H1 (cell line): ENCODE data around the gene LY9. TPM values are rescaled to one million over a fixed set of nuclear protein-coding genes. Genes with fewer than 3 reads are reported as not detected.

Experiments
- CTCF ChIA-PET: fragments of 300-600 bp; sonication (Branson Sonifier 250); formaldehyde crosslinking; loops from one replicate; lab custom pipeline; 2021; ENCODE audit not compliant: partially characterized antibody; lab: Charles Lee
- POLR2A ChIA-PET: fragments of 300-600 bp; sonication (Branson Sonifier 250); formaldehyde crosslinking; loops from one replicate; lab custom pipeline; 2021; ENCODE audit warnings: inconsistent platforms; ENCODE audit not compliant: partially characterized antibody; lab: Charles Lee
- DNase-seq, 2 experiments: peaks; one replicate each; pipeline versions ENCODE4 v3.0.0 to v3.0.0-alpha.2; 2010 to 2022; ENCODE audit warnings: low spot score in 2 of 2, low read depth in 1 of 2, mixed read lengths in 1 of 2
- FAIRE-seq: peaks from 2 replicates; lab custom pipeline; 2011; peaks lifted over from hg19 to GRCh38; lab: Jason Lieb, UNC
- H2AFZ ChIP-seq: 2 replicates; pipeline ENCODE4 v1.8.1; 2012; ENCODE audit warnings: low read length, inconsistent platforms
- H2AK5ac ChIP-seq: 2 replicates; pipeline ENCODE4 v1.6.1; 2013; ENCODE audit warnings: low read depth, low read length
- H2BK120ac ChIP-seq: replicated peaks from 2 replicates; pipeline ENCODE3; 2013; ENCODE audit warnings: low read depth, low read length, inconsistent platforms
- H2BK12ac ChIP-seq: 2 replicates; pipeline ENCODE4 v1.6.1; 2013; ENCODE audit warnings: low read depth, low read length
- H2BK15ac ChIP-seq: 2 replicates; pipeline ENCODE4 v1.6.1; 2013; ENCODE audit warnings: low read length
- H2BK20ac ChIP-seq: 2 replicates; pipeline ENCODE4 v1.6.1; 2013; ENCODE audit warnings: low read length
- H2BK5ac ChIP-seq: 2 replicates; pipeline ENCODE4 v1.6.1; 2013; ENCODE audit warnings: low read depth, low read length
- H3K14ac ChIP-seq: 2 replicates; pipeline ENCODE4 v1.6.1; 2013; ENCODE audit warnings: inconsistent platforms; ENCODE audit not compliant: insufficient read length
- H3K18ac ChIP-seq: 2 replicates; pipeline ENCODE4 v1.6.1; 2013; ENCODE audit warnings: low read length; ENCODE audit errors: extremely low read depth
- H3K23ac ChIP-seq: 2 replicates; pipeline ENCODE4 v1.6.1; 2013; ENCODE audit warnings: inconsistent platforms; ENCODE audit not compliant: insufficient read length
- H3K23me2 ChIP-seq: 2 replicates; pipeline ENCODE4 v1.6.1; 2013; ENCODE audit warnings: low read depth, low read length
- H3K27ac ChIP-seq: 2 replicates; pipeline ENCODE4 v1.6.1; 2011; ENCODE audit warnings: low read depth, low read length, inconsistent platforms
- H3K27me3 ChIP-seq, 4 experiments: replicated peaks in 1 of 4; 1 replicate in 1 of 4; 2 replicates in 3 of 4; pipeline versions ENCODE4 v1.6.1 to v1.8.1; 2011 to 2013; ENCODE audit warnings: low read length in 3 of 4, mild to moderate bottlenecking in 3 of 4, inconsistent platforms in 2 of 4, mixed read lengths in 2 of 4, moderate library complexity in 1 of 4; ENCODE audit not compliant: control insufficient read depth in 3 of 4, insufficient read depth in 3 of 4; ENCODE audit errors: extremely low read depth in 1 of 4
- H3K36me3 ChIP-seq, 4 experiments: 2 replicates each; pipeline versions ENCODE4 v1.6.1 to v1.8.1; 2011 to 2013; ENCODE audit warnings: mild to moderate bottlenecking in 4 of 4, low read length in 3 of 4, moderate library complexity in 2 of 4, control low read depth in 1 of 4, inconsistent platforms in 1 of 4; ENCODE audit not compliant: insufficient read depth in 4 of 4, control insufficient read depth in 2 of 4
- H3K4ac ChIP-seq: replicated peaks from 2 replicates; pipeline ENCODE3; 2013; ENCODE audit warnings: low read length, low read depth, mixed read lengths, inconsistent platforms; ENCODE audit not compliant: insufficient read length
- H3K4me1 ChIP-seq, 4 experiments: replicated peaks in 1 of 4; 1 replicate in 1 of 4; 2 replicates in 3 of 4; pipeline versions ENCODE4 v1.6.1 to v1.8.1; 2011 to 2013; ENCODE audit warnings: low read length in 3 of 4, inconsistent platforms in 2 of 4, mixed read lengths in 1 of 4; ENCODE audit not compliant: insufficient read depth in 4 of 4, control insufficient read depth in 3 of 4
- H3K4me2 ChIP-seq, 2 experiments: 2 replicates each; pipeline versions ENCODE4 v1.6.1 to v1.8.1; 2011 to 2013; ENCODE audit warnings: low read depth in 2 of 2, low read length in 2 of 2, control low read depth in 1 of 2, inconsistent platforms in 1 of 2, mild to moderate bottlenecking in 1 of 2; ENCODE audit not compliant: insufficient read depth in 1 of 2
- H3K4me3 ChIP-seq, 4 experiments: fragments of 200-600, 300-600 bp in 1 of 4; sonication (generic), shearing (Covaris generic), sonication (Bioruptor Twin) in 1 of 4; 2 replicates each; pipeline versions ENCODE4 v1.5.1 to v1.8.1; 2011 to 2016; ENCODE audit warnings: low read length in 4 of 4, low read depth in 3 of 4, control low read depth in 2 of 4, inconsistent platforms in 2 of 4, mild to moderate bottlenecking in 2 of 4, mixed read lengths in 1 of 4, moderate library complexity in 1 of 4; ENCODE audit not compliant: insufficient read depth in 2 of 4; ENCODE audit errors: extremely low read depth in 1 of 4
- H3K56ac ChIP-seq: replicated peaks from 2 replicates; pipeline ENCODE3; 2013; ENCODE audit warnings: low read depth, mild to moderate bottlenecking, mixed read lengths, low read length, inconsistent platforms; ENCODE audit not compliant: insufficient read length
- H3K79me1 ChIP-seq: 2 replicates; pipeline ENCODE4 v1.6.1; 2013; ENCODE audit warnings: low read depth, low read length, control low read depth
- H3K79me2 ChIP-seq, 2 experiments: 2 replicates each; pipeline versions ENCODE4 v1.6.1 to v1.8.1; 2012 to 2013; ENCODE audit warnings: low read length in 2 of 2, mild to moderate bottlenecking in 2 of 2, inconsistent platforms in 1 of 2; ENCODE audit not compliant: insufficient read depth in 2 of 2, control insufficient read depth in 1 of 2
- H3K9ac ChIP-seq, 4 experiments: replicated peaks in 1 of 4; 1 replicate in 1 of 4; 2 replicates in 3 of 4; pipeline versions ENCODE4 v1.6.1 to v1.8.1; 2011 to 2013; ENCODE audit warnings: low read depth in 3 of 4, low read length in 3 of 4, control low read depth in 2 of 4, mild to moderate bottlenecking in 2 of 4, moderate library complexity in 2 of 4, inconsistent platforms in 1 of 4; ENCODE audit errors: extremely low read depth in 1 of 4
- H3K9me3 ChIP-seq, 2 experiments: 2 replicates each; pipeline versions ENCODE4 v1.6.1 to v1.8.1; 2012 to 2013; ENCODE audit warnings: mild to moderate bottlenecking in 2 of 2, moderate library complexity in 2 of 2, control low read depth in 1 of 2, inconsistent platforms in 1 of 2, low read depth in 1 of 2, low read length in 1 of 2, mixed read lengths in 1 of 2; ENCODE audit not compliant: insufficient read depth in 2 of 2
- H4K20me1 ChIP-seq, 2 experiments: replicated peaks in 1 of 2; 2 replicates each; pipeline versions ENCODE3 to v1.8.1; 2011 to 2013; ENCODE audit warnings: inconsistent platforms in 2 of 2, low read length in 2 of 2, mild to moderate bottlenecking in 1 of 2; ENCODE audit not compliant: insufficient read depth in 2 of 2, control insufficient read depth in 1 of 2
- H4K5ac ChIP-seq: 2 replicates; pipeline ENCODE4 v1.6.1; 2013; ENCODE audit warnings: low read length, low read depth, mixed read lengths, inconsistent platforms; ENCODE audit not compliant: insufficient read length
- H4K8ac ChIP-seq: 2 replicates; pipeline ENCODE4 v1.8.0; 2013; ENCODE audit warnings: mild to moderate bottlenecking, moderate library complexity, low read length, inconsistent platforms; ENCODE audit not compliant: insufficient read depth; ENCODE audit errors: extremely low read depth
- H4K91ac ChIP-seq: replicated peaks from 2 replicates; pipeline ENCODE3; 2013; ENCODE audit warnings: low read length, mixed read lengths, inconsistent platforms; ENCODE audit not compliant: insufficient read length
- ZNF274 ChIP-seq: IDR thresholded peaks from 2 replicates; pipeline ENCODE4 v1.7.0; 2012; ENCODE audit warnings: low read length, borderline replicate concordance; ENCODE audit errors: extremely low read depth
- WGBS, 2 experiments: shearing (Covaris generic) in 1 of 2; methylation state at CpG; one replicate each; pipeline versions ENCODE4 v1.1.6 to v1.1.7; 2013 to 2015; ENCODE audit warnings: low lambda C conversion rate in 2 of 2, mixed read lengths in 2 of 2, inconsistent platforms in 1 of 2, low coverage in 1 of 2, missing lambda C conversion rate in 1 of 2; ENCODE audit not compliant: insufficient replicate concordance in 2 of 2, insufficient coverage in 1 of 2, insufficient read length in 1 of 2; ENCODE audit errors: extremely low coverage in 1 of 2, missing lambda C conversion rate in 1 of 2; 5-methylcytosine and 5-hydroxymethylcytosine counted together
- polyA plus RNA-seq, 7 experiments: library from polyadenylated mRNA; depleted of rRNA in 3 of 7; stranded (reverse) in 5 of 7; unstranded in 2 of 7; fragments of >200 nt in 5 of 7; fragments of 200-250 nt in 2 of 7; gene quantifications; 1 replicate in 5 of 7; 2 replicates in 1 of 7; 4 replicates in 1 of 7; pipeline versions ENCODE4 v1.2.1 to v1.2.3, GENCODE V29; 2011 to 2013; ENCODE audit warnings: missing spikeins in 2 of 7, mixed read lengths in 2 of 7
- total RNA-seq: library from RNA; stranded (reverse); fragmentation: NEBNext Ultra II Directional; extraction: Animal tissue kit (Norgen Biotek cat#: 25700); gene quantifications from 2 replicates; pipeline ENCODE4 v1.2.1, GENCODE V29; 2021

LY9 gene
- total and polyA plus RNA-seq, 2 of the 8 experiments (the other 6 are each of a cell fraction or from before 2014, with no cell fraction given) = not detected

DNA sequence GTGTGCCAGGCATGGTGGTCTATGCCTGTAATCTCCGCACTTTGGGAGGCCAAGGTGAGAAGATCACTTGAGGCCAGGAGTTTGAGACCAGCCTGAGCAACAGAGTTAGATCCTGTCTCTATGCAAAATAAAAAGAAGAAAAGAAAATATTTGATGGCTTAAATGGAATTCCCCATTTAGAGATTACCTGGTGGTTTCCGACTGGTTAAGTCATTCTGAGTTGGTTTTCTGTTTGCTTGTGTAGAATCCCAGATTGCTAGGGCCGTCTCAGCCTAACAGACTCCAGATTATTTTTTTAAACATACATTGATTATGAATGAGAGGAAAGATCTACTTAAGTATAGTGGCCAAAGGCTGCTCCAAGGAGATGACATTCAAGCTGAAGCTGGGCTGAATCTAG lies 22.9 kb upstream of the LY9 start:
- ChIA-PET POLR2A (no interaction called here), CTCF (interaction anchor here (1.0 to 1.1 kb wide), 3 partner anchors 61 to 181 kb away, joined by 3 to 4 read pairs (median 3); no protein-coding TSS in a partner anchor)
- H3K56ac ChIP-seq = no peak overlapping the region
- no peak overlapping the region for H4K5ac ChIP-seq
- H3K14ac ChIP-seq = no peak overlapping the region
- no peak overlapping the region for H3K4me3 ChIP-seq
- H3K36me3 ChIP-seq = no peaks in the 10 kb centered on the region
- no peak overlapping the region for H4K91ac ChIP-seq
- TF ChIP-seq ZNF274 = no peak
- H3K79me2 ChIP-seq = no peaks in the 10 kb centered on the region
- no peak overlapping the region for H2AK5ac ChIP-seq
- no peak overlapping the region for H4K8ac ChIP-seq
- no peak overlapping the region for H3K4ac ChIP-seq
- H3K23ac ChIP-seq = no peak overlapping the region
- H2BK20ac ChIP-seq = no peak overlapping the region
- no peaks in the 10 kb centered on the region for H3K79me1 ChIP-seq
- no peak overlapping the region for H3K4me2 ChIP-seq
- FAIRE-seq (no peak), DNase-seq (no peak)
- H4K20me1 ChIP-seq = no peaks in the 10 kb centered on the region
- H3K27me3 ChIP-seq = no peaks in the 10 kb centered on the region
- H3K4me1 ChIP-seq = no peaks in the 10 kb centered on the region
- no peak overlapping the region for H2BK15ac ChIP-seq
- H3K23me2 ChIP-seq = no peaks in the 10 kb centered on the region
- 83% methylated on average over 3 of the region's 3 CpGs; no CpG with 5 or more reads in 1 of the 2 experiments for WGBS, 2 experiments
- H3K27ac ChIP-seq = no peak overlapping the region
- no peak overlapping the region for H2BK12ac ChIP-seq
- H2BK5ac ChIP-seq = no peak overlapping the region
- H3K9me3 ChIP-seq = no peaks in the 10 kb centered on the region
- no peak overlapping the region for H3K18ac ChIP-seq
- H3K9ac ChIP-seq = no peak overlapping the region
- no peak overlapping the region for H2BK120ac ChIP-seq
- no peak overlapping the region for H2AFZ ChIP-seq
